Right lobe of liver (tissue), 6 donors: ENCODE data around the gene FBXL17. TPM values are rescaled to one million over a fixed set of nuclear protein-coding genes. Genes with fewer than 3 reads are reported as not detected.

Experiments used
- ATAC-seq, 4 donors: fragments of 200-7000 bp; cut with Tn5 transposase; one replicate each; pipeline ENCODE4 v1.9.1; 2020; ENCODE audit warnings: mild to moderate bottlenecking in 4 of 4, moderate library complexity in 4 of 4
- DNase-seq, 3 donors: peaks; one replicate each; pipeline ENCODE4 v3.0.0-alpha.2; 2020
- H3K27ac ChIP-seq, 3 donors: fragments of 200-600 bp; one replicate each; pipeline ENCODE4 v1.8.0; 2022
- H3K27me3 ChIP-seq, 2 donors: fragments of 200-600 bp; one replicate each; pipeline ENCODE4 v1.8.0; 2022
- H3K36me3 ChIP-seq, 4 donors: fragments of 200-600 bp; sonication (generic) in 1 of 4; one replicate each; pipeline versions ENCODE4 v1.5.1 to v1.8.0; 2017 to 2022; ENCODE audit warnings: control low read depth in 1 of 4
- H3K4me1 ChIP-seq, 4 donors: fragments of 200-600 bp; sonication (generic) in 1 of 4; one replicate each; pipeline versions ENCODE4 v1.5.1 to v1.8.0; 2017 to 2022; ENCODE audit warnings: control low read depth in 1 of 4
- H3K4me3 ChIP-seq, 3 donors: fragments of 200-600 bp; one replicate each; pipeline ENCODE4 v1.8.0; 2022
- H3K9me3 ChIP-seq, 4 donors: fragments of 200-600 bp; sonication (generic) in 1 of 4; one replicate each; pipeline versions ENCODE4 v1.5.1 to v1.8.0; 2017 to 2022; ENCODE audit warnings: control low read depth in 1 of 4
- CTCF ChIP-seq, 4 donors: fragments of 200-600 bp in 3 of 4; fragments of 450-650 bp in 1 of 4; IDR thresholded peaks; one replicate each; pipeline versions ENCODE4 v1.5.1 to v1.8.0; 2016 to 2022; ENCODE audit warnings: antibody characterized with exemption in 4 of 4, mild to moderate bottlenecking in 2 of 4
- POLR2A ChIP-seq: fragments of 450-650 bp; IDR thresholded peaks from one replicate; pipeline ENCODE4 v1.6.1; 2017; ENCODE audit warnings: antibody characterized with exemption, mild to moderate bottlenecking
- WGBS: methylation state at CpG from one replicate; pipeline ENCODE4 v1.1.6; 2018; ENCODE audit warnings: low coverage, low lambda C conversion rate; ENCODE audit not compliant: insufficient coverage; ENCODE audit errors: missing lambda C conversion rate; 5-methylcytosine and 5-hydroxymethylcytosine counted together
- intact Hi-C, 2 donors: fragments of 100-400 bp; cut with DNase I; formaldehyde crosslinking; loops; one replicate each; pipeline versions ENCODE4 v1.11.2 to v1.14.1; 2022
- total RNA-seq, 6 experiments: library from RNA; depleted of rRNA in 2 of 6; stranded (reverse); fragments of >200 nt in 2 of 6; fragmentation: NEBNext Ultra II Directional in 3 of 6; extraction: Animal tissue kit (Norgen Biotek cat#: 25700) in 3 of 6; gene quantifications; one replicate each; pipeline versions ENCODE4 v1.1.0 to v1.2.4, GENCODE V29; 2016 to 2023
- donor health status: DM: no; HTN: yes; CAD: no.
- donor health status: DM: no; HTN: no; CAD: no.
- donor health status: DM: no; HTN: no; CAD: no.
- donor health status: DM: no; HTN: yes; CAD: no.
- donor health status: DM: no; HTN: yes; CAD: no.

Gene FBXL17
- total RNA-seq, 6 experiments from 2014 or later = 7.7 to 10.6 (median 9.1) TPM

DNA sequence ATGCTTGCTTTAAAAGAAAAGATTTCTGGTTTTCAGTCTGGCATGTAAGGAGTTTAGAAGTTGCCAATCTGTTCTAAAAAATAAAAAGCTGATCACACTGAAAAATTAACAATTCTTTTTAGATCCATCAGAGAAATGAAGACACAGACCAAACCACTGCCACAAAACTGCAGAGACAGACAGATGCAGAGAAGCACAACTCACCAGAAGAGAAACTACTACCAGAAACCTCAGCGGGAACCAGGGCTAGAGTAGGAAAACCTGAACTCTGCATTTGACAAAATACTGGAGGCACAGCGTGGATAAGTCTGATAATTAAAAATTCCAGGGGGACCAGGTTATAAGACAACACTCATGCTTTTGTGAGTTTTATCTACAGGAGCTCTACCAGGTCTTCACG is 28.8 kb downstream of the FBXL17 start:
- WGBS = 95% methylated on average over 2 of the region's 3 CpGs
- TF ChIP-seq CTCF (IDR thresholded peaks at IDR 0.05) (no peak), POLR2A (no peak)
- Histone ChIP-seq H3K4me3 (no peak overlapping the region), H3K36me3 (no peaks in the 10 kb centered on the region), H3K4me1 (no peaks in the 10 kb centered on the region), H3K27me3 (no peaks in the 10 kb centered on the region), H3K9me3 (no peaks in the 10 kb centered on the region), H3K27ac (no peak overlapping the region)
- ATAC-seq (no peak), DNase-seq (no peak)
- intact Hi-C loops = no loop called here

- Histone ChIP-seq H3K9me3 (no peaks in the 10 kb centered on the region), H3K27ac (no peak overlapping the region), H3K4me3 (no peak overlapping the region), H3K4me1 (peaks cover 0 to 7% (median 0%) of the 10 kb centered on the region in 4 donors), H3K27me3 (no peaks in the 10 kb centered on the region), H3K36me3 (no peaks in the 10 kb centered on the region)
- 92% methylated on average over 2 of the region's 2 CpGs for WGBS
- intact Hi-C loops = no loop called here
- TF ChIP-seq CTCF (IDR thresholded peaks at IDR 0.05) (peak; percentile 37 to 46 (median 43)), POLR2A (no peak)
- peak in 3 of 4 donors; percentile 61 to 74 (median 63) for ATAC-seq
- DNase-seq = no peak
Measured at GRCh38 chr5:108345541-108346171, 36.2 kb downstream of the FBXL17 start.

DNA sequence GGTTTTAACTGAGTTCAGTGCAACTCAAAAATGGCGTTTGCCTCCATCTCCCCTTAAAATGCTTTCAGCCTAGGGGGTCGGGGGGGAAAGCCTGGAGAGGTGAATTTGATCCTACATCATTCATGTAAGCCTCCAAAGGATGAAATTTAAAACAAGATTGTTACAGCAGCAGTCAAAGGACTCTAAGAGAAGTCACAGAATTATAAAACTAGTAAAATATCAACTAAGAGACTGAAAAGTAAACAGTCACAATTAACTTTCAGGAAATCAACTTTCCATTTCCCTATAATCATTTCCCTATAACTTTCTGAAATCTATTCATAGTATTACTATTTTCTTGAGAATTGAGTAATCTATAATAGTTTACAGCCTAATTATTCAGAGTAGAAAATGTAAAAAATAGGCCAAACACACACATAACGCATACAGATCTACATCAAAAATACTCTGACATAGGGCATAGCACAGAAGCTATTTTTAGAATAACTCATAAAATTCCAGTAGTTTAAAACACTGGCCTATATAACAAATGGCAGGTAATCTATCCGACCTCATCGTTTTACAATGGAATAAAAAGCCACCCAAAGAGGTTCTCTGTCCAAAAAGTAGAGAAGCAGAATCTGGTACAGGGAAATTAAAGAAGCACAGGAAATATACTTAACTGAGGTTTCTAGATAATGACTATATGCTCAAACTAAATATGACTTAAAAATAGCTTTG is 37.6 kb downstream of the FBXL17 start:
- no peak for DNase-seq
- H3K4me3 ChIP-seq = no peak overlapping the region
- peak in 1 of 4 donors; percentile 20 for ATAC-seq
- peaks cover 0 to 7% (median 0%) of the 10 kb centered on the region in 4 donors for H3K4me1 ChIP-seq
- 81% methylated on average over 5 of the region's 5 CpGs for WGBS
- TF ChIP-seq POLR2A (no peak), CTCF (IDR thresholded peaks at IDR 0.05) (no peak)
- no peaks in the 10 kb centered on the region for H3K36me3 ChIP-seq
- H3K27ac ChIP-seq = no peak overlapping the region
- H3K27me3 ChIP-seq = no peaks in the 10 kb centered on the region
- intact Hi-C loops = no loop called here
- H3K9me3 ChIP-seq = no peaks in the 10 kb centered on the region

DNA sequence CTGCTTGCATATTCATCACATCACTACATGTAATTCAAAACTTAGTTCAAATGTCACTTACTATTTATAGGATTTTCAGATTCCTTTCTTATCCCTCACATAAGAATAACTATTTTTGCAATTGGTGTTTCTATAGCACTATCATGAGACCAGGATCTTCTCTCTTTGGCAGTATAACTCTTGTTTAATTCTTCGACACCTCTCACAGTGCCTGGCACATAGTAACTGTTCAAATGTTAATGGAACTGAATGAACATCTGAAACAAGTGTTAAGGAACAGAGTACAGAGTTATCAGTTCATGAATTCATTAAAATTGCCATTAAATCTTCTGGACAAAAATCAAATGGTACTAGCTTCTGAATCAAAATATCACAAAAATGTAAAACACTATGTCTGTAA is 40.0 kb downstream of the FBXL17 start:
- H3K9me3 ChIP-seq = no peaks in the 10 kb centered on the region
- TF ChIP-seq POLR2A = no peak
- TF ChIP-seq CTCF (IDR thresholded peaks at IDR 0.05) = no peak
- no peaks in the 10 kb centered on the region for H3K36me3 ChIP-seq
- DNase-seq (no peak), ATAC-seq (no peak)
- WGBS = 92% methylated on average over 1 of the region's 1 CpG
- H3K27me3 ChIP-seq = no peaks in the 10 kb centered on the region
- peaks cover 0 to 7% (median 0%) of the 10 kb centered on the region in 4 donors for H3K4me1 ChIP-seq
- intact Hi-C loops = no loop called here
- no peak overlapping the region for H3K4me3 ChIP-seq
- no peak overlapping the region for H3K27ac ChIP-seq
